Stimulated activated CD8-positive, alpha-beta memory T cell treated with anti-CD3 and anti-CD28 coated beads, Interleukin-2, amount 100 ng/mL, for 1 hour (primary cell): ENCODE data around the gene UROD.
"Not testable (repeated sequence)": the region's sequence is repeated elsewhere in the genome, so short reads cannot be mapped to it uniquely, and the experiment has no call there.

Source experiments
- DNase-seq, 2 donors: peaks; one replicate each; pipeline ENCODE4 v3.0.0-alpha.2; 2020; ENCODE audit warnings: low read depth in 2 of 2

Gene UROD

GRCh38 chr1:45038661-45039364 is 26.8 kb downstream of the UROD start:
- no peak for DNase-seq

DNA sequence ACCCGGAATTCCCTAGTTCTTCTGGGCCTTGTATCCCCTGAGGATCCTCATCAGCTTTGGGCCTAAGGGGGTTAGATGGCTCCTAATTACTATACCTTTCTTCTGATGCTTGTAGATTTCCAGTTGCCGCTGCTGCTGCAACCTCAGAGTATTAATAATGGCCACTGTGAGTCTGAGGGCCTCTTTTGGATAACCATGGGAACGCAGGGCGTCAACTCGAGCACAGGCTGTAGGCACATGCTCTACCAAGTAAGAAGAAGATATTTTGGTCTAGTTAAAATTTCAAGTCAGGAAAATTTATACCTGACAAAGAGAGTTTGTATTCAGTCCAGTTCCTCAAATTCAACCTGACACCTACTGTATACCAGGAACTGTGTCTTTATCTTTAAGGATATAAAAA is 28.2 kb downstream of the UROD start:
- DNase-seq: no peak

GRCh38 chr1:45043094-45043493 is 31.0 kb downstream of the UROD start:
- no peak for DNase-seq

DNA sequence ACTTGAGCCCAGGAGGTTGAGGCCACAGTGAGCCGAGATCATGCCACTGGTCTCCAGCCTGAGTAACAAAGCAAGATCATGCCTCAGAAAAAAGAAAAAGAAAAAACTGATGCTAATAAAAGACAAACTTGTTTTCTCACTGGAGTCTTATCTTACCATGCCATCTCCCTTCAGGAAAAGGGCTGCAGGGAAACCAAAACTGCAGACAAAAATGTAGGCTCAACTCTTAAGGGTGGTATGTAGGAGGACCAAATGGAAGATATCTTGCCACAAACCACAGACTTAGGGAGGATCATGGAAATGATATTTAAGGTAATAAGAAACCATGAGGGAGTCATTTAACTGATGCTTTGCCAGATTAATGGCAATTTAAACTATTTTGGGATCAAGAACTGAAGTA is 32.9 kb downstream of the UROD start:
- no peak for DNase-seq

- no peak for DNase-seq
Observed at GRCh38 chr1:45047032-45047431, 35.0 kb downstream of the UROD start.

DNA sequence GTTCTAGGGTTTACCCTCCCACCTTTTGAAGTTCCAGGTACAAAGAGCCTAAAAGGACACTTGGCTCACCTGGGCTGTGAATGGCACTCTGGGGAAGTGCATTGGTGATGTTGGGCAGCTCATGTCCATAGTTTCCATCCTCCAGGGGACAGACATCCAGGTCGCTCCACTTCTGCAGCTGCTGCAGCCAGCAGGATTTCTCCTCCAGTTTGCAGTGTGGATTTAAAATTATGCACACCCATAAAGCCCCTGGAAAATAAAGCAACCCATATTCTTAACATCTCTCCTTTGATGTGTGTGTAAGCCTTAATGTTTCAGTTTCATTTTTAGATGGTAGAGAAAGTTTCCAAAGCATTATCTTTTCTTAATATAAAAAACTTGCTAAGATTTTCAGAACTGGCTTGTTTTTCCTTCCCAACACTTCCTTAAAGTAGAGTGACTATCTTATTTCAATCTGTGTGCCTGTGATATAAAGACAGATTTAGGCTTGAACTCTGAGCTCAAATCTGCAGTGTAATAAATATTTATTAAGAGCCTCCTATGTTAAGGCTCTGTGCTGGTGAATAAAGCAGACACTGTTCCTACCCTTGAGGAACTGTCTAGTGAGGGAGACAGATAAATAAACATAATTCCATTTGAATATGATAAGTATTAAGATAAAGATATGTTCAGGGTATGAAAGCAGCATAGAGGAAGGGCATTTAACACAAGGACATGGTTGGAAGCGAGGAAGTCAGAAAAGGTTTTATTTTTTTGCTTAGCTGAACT is 39.1 kb downstream of the UROD start:
- DNase-seq: no peak

GRCh38 chr1:45057542-45057941 is 45.5 kb downstream of the UROD start:
- DNase-seq: no peak

DNA sequence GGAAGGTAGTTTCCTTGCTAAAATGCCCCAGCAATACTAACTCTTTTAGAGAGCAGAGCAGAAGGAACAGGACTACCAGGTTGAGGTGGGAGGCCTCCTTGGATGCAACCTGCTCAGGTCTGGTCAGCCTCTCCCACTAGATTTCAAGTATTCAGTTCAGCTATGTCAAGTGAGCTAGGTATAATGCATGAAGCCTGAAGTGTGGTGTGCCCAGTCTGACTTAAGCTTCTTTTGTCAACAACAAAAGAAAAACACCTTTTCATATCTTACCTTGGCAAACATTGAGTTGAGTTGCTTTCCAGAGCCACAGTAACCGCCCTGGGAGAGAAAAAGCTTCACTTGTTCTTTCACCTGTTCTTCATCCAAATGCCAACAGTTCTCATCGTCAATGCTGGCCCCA is 47.8 kb downstream of the UROD start:
- DNase-seq: no peak

GRCh38 chr1:45062463-45062862 is 50.4 kb downstream of the UROD start:
- not testable (repeated sequence) for DNase-seq

DNA sequence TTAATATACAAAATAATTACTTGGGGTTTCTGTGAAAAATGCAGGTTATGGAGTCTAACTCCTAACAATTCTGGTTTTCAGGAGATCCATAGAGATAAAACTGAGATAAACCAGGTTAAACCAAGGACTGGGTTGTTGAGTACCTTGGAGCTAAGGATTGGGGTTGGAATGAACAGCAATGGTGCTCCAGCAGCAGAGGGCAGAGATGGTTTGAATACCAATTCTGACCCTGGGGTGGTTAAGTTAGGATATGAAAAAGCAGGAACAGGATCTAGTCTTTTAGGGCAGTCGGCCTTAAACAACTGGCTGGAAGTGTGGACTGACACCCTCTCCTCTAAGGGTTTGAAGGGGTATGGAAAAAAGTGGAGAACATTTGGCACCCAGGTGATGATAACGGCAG is 53.0 kb downstream of the UROD start:
- DNase-seq: no peak
